ENCODE data around the gene CKS1B.

DNA sequence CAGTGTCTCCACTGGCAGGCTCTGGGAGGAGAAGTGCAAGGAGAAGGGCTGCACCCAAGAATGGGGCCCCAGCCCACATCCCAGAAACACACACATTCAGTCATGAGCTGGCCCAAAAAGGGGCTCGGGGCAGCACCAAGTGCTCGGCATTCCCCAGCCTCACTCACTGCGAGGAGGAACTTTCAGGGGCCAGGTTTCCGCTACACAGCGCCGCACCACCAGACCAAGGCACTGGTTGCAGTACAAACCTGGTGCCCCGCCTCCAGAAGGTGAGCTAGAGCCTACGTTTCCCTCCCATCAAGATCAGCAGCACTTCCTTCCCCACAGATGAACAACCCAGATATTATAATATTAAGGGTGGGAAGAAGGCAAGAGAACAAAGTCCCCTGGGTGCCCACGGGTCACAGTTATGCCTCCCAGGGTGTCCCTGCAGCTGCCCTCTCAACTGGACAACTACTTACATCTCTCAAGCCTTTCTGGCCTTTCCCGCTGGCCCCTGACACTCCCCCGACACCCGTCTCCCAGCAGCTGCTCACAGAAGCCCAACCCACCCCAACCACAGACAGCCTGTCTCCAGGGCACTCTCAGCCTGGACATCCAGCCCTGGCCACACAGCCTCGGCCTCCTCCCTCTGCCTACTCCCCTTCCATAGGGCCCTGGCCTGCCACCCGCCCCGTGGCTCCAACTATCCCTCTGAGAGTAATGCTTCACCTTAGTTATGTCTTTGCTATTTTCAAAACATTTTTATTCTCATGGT, 22.4 kb upstream of the CKS1B start:
- TF ChIP-seq POLR2AphosphoS5 (IDR thresholded peaks at IDR 0.05; ENCODE audit: low read depth): no peak
- no peak for TF ChIP-seq CTCF (IDR thresholded peaks at IDR 0.05; ENCODE audit: insufficient read depth, low read length)
- TF ChIP-seq GABPA (IDR thresholded peaks at IDR 0.05; ENCODE audit: low read depth): no peak
- TF ChIP-seq, protein P1, sequence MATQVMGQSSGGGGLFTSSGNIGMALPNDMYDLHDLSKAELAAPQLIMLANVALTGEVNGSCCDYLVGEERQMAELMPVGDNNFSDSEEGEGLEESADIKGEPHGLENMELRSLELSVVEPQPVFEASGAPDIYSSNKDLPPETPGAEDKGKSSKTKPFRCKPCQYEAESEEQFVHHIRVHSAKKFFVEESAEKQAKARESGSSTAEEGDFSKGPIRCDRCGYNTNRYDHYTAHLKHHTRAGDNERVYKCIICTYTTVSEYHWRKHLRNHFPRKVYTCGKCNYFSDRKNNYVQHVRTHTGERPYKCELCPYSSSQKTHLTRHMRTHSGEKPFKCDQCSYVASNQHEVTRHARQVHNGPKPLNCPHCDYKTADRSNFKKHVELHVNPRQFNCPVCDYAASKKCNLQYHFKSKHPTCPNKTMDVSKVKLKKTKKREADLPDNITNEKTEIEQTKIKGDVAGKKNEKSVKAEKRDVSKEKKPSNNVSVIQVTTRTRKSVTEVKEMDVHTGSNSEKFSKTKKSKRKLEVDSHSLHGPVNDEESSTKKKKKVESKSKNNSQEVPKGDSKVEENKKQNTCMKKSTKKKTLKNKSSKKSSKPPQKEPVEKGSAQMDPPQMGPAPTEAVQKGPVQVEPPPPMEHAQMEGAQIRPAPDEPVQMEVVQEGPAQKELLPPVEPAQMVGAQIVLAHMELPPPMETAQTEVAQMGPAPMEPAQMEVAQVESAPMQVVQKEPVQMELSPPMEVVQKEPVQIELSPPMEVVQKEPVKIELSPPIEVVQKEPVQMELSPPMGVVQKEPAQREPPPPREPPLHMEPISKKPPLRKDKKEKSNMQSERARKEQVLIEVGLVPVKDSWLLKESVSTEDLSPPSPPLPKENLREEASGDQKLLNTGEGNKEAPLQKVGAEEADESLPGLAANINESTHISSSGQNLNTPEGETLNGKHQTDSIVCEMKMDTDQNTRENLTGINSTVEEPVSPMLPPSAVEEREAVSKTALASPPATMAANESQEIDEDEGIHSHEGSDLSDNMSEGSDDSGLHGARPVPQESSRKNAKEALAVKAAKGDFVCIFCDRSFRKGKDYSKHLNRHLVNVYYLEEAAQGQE (IDR thresholded peaks at IDR 0.05; ENCODE audit: insufficient replicate concordance, low read depth): no peak

Data from HL-60 (cell line).